Glutamatergic neuron (in vitro differentiated cells): ENCODE results near the gene COPB1. TPM values are rescaled to one million over a fixed set of nuclear protein-coding genes. Genes with fewer than 3 reads are reported as not detected.

Experiments used
- DNase-seq: peaks from one replicate; pipeline ENCODE4 v3.0.0; 2022
- H3K27ac Mint-ChIP-seq: one replicate; pipeline ENCODE4 v1.8.0; 2020; ENCODE audit warnings: mild to moderate bottlenecking, mixed read lengths, inconsistent platforms; ENCODE audit not compliant: unreplicated experiment
- H3K27me3 Mint-ChIP-seq: one replicate; pipeline ENCODE4 v1.8.0; 2020; ENCODE audit warnings: mild to moderate bottlenecking, moderate library complexity, mixed read lengths, inconsistent platforms; ENCODE audit not compliant: unreplicated experiment
- H3K36me3 Mint-ChIP-seq: one replicate; pipeline ENCODE4 v1.8.0; 2020; ENCODE audit warnings: mild to moderate bottlenecking, mixed read lengths, inconsistent platforms; ENCODE audit not compliant: unreplicated experiment
- H3K4me1 Mint-ChIP-seq: one replicate; pipeline ENCODE4 v1.8.0; 2020; ENCODE audit warnings: mild to moderate bottlenecking, low read depth, mixed read lengths, inconsistent platforms; ENCODE audit not compliant: unreplicated experiment
- H3K4me3 Mint-ChIP-seq: one replicate; pipeline ENCODE4 v1.8.0; 2020; ENCODE audit warnings: mild to moderate bottlenecking, mixed read lengths, inconsistent platforms; ENCODE audit not compliant: unreplicated experiment
- H3K9me3 Mint-ChIP-seq: one replicate; pipeline ENCODE4 v1.8.0; 2020; ENCODE audit warnings: mild to moderate bottlenecking, moderate library complexity, mixed read lengths, inconsistent platforms; ENCODE audit not compliant: unreplicated experiment
- total RNA-seq: library from RNA; stranded (reverse); fragmentation: NEBNext Ultra II Directional; extraction: Animal tissue kit (Norgen Biotek cat#: 25700); gene quantifications from one replicate; pipeline ENCODE4 v1.2.1, GENCODE V29; 2021; ENCODE audit not compliant: unreplicated experiment
- TF ChIP-seq, protein P1 (sequence below): fragments of 200-600 bp; sonication (generic); IDR thresholded peaks from one replicate; pipeline ENCODE4 v1.5.0; 2021; ENCODE audit not compliant: partially characterized antibody, unreplicated experiment

Gene COPB1
- total RNA-seq, 1 donor from 2014 or later, result 99.4 TPM

DNA sequence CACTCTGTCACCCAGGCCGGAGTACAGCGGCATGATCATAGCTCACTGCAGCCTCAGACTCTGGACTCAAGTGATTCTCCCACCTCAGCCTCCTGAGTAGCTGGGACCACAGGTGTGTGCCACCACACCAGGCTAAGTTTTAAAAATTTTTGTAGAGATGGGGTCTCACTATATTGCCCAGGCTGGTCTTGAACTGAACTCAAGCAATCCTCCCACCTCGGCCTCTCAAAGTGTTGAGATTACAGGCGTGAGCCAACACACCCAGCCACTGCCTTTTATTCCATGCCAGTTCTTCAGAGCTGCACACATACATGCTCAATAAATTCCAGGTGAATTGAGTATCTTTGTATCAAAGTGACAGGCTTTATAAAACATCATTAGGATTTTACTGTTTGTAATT, 2.4 kb upstream of the COPB1 start:
- H3K27ac Mint-ChIP-seq, result no peak overlapping the region
- H3K36me3 Mint-ChIP-seq, result peaks cover 5% of the 10 kb centered on the region
- no peak overlapping the region for H3K4me3 Mint-ChIP-seq
- H3K4me1 Mint-ChIP-seq, result peaks cover 7% of the 10 kb centered on the region
- H3K9me3 Mint-ChIP-seq, result peaks cover 2% of the 10 kb centered on the region
- no peak for DNase-seq
- H3K27me3 Mint-ChIP-seq, result peaks cover 2% of the 10 kb centered on the region
- TF ChIP-seq, protein P1, sequence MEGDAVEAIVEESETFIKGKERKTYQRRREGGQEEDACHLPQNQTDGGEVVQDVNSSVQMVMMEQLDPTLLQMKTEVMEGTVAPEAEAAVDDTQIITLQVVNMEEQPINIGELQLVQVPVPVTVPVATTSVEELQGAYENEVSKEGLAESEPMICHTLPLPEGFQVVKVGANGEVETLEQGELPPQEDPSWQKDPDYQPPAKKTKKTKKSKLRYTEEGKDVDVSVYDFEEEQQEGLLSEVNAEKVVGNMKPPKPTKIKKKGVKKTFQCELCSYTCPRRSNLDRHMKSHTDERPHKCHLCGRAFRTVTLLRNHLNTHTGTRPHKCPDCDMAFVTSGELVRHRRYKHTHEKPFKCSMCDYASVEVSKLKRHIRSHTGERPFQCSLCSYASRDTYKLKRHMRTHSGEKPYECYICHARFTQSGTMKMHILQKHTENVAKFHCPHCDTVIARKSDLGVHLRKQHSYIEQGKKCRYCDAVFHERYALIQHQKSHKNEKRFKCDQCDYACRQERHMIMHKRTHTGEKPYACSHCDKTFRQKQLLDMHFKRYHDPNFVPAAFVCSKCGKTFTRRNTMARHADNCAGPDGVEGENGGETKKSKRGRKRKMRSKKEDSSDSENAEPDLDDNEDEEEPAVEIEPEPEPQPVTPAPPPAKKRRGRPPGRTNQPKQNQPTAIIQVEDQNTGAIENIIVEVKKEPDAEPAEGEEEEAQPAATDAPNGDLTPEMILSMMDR, result no peak

DNA sequence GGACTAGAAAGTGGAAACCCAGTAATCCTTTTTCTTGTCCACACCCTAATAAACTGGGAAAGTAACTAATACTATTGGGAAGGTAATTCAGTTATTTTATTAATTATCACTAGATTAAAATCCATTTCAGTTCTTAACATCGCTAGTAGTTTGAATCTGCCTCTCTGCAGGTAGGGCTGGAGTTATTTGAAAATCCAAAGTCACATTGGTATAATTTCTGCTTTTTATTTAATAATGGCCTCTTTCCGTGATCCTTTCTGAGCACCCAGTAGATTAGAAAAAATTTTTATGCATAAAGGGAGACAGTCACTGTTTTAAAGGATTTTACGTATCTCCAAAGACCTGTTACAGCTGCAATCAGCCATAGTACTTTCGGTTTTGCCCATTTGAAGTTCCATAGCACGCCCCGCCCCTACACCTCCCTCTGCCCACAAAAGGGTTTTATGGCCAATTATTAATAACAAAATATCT, 605 bp upstream of the COPB1 start:
- Mint-ChIP-seq H3K27me3 (peaks cover 4% of the 10 kb centered on the region), H3K36me3 (peaks cover 5% of the 10 kb centered on the region), H3K4me1 (peaks cover 7% of the 10 kb centered on the region), H3K9me3 (peaks cover 2% of the 10 kb centered on the region), H3K4me3 (peak overlapping the region; percentile 96), H3K27ac (no peak overlapping the region)
- no peak for DNase-seq
- TF ChIP-seq, protein P1, result no peak

DNA sequence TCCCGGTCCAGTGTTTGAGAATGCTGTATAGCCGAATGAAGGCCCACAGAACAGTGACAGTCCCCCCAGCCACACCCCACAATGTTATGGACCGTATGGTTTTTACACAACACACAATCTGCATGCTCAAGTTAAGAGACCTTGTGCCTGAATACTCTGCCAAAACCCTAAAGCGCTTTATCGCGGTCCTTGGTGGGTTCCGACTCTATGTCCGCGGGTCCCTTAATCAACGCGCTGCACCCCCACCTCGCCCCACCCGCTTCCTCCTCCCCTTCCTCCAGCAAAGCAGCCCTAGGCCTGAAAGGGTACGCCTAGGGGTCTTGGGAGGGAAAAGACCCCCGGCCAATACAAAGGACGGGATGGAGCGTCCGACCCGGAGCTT, 442 bp downstream of the COPB1 start:
- Mint-ChIP-seq H3K4me1 (peaks cover 7% of the 10 kb centered on the region), H3K27me3 (peaks cover 4% of the 10 kb centered on the region), H3K27ac (peak overlapping the region; percentile 91), H3K36me3 (peaks cover 5% of the 10 kb centered on the region), H3K9me3 (peaks cover 2% of the 10 kb centered on the region), H3K4me3 (peak overlapping the region; percentile 96)
- DNase-seq, result peak; percentile 56
- TF ChIP-seq, protein P1, result no peak

DNA sequence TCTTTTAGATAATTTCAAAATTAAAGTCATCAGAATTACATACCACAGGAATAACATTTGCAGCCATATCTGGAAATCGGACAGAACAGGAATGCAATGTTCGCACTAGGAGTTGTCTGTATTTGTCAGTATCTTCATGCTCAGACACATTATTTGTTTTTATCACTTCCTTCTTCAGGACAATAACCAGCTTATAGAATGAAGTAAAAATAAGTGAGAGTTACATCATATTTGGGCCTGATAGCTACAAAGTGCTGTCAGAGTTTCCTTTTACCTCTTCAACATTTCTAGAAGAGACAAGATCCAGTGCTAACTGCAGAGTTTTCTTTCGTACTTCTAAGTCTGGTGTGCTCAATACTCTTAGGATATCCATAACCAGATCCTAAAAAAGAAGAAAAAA, 18.9 kb downstream of the COPB1 start:
- no peaks in the 10 kb centered on the region for H3K9me3 Mint-ChIP-seq
- TF ChIP-seq, protein P1, result no peak
- H3K27me3 Mint-ChIP-seq, result peaks cover under 1% of the 10 kb centered on the region
- no peaks in the 10 kb centered on the region for H3K4me1 Mint-ChIP-seq
- H3K27ac Mint-ChIP-seq, result no peak overlapping the region
- H3K36me3 Mint-ChIP-seq, result peaks cover under 1% of the 10 kb centered on the region
- H3K4me3 Mint-ChIP-seq, result no peak overlapping the region
- no peak for DNase-seq

DNA sequence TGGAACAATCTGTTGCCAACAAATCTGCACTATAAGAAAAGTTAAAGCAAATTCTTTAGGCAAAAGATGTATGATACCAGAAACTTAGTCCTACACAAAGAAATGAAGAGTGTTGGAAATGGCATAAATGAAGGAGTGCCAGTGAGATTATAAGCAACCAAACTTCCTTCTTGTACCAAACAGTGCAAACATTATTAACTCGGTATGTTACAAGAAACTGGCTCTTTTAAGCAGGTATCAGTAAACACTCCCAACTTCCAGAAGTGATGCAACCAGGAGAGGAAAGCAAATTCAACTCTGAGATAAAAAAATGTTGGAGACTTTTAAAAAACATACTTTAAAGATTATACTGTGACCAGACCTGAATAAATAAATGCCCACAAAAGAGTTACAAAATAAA, 28.5 kb downstream of the COPB1 start:
- no peaks in the 10 kb centered on the region for H3K9me3 Mint-ChIP-seq
- DNase-seq, result no peak

More for the DNA sequence above, 28.5 kb downstream of the COPB1 start:
- Mint-ChIP-seq H3K27me3 (no peaks in the 10 kb centered on the region), H3K4me3 (no peak overlapping the region), H3K4me1 (no peaks in the 10 kb centered on the region), H3K36me3 (no peaks in the 10 kb centered on the region), H3K27ac (no peak overlapping the region)
- TF ChIP-seq, protein P1, result no peak
